Lung (tissue), 12 donors: ENCODE measurements around the gene DENND1A. TPM values are rescaled to one million over a fixed set of nuclear protein-coding genes. Genes with fewer than 3 reads are reported as not detected.
"Not testable (repeated sequence)": the region's sequence is repeated elsewhere in the genome, so short reads cannot be mapped to it uniquely, and the experiment has no call there.

Experiments
- ATAC-seq: fragments of 200-7000 bp; cut with Tn5 transposase; one replicate; pipeline ENCODE4 v1.9.1; 2020; ENCODE audit warnings: moderate number of reproducible peaks; ENCODE audit not compliant: insufficient read depth, low FRiP score
- DNase-seq, 3 donors: peaks; one replicate each; pipeline ENCODE4 v3.0.0-alpha.2; 2013 to 2017
- H3K27ac ChIP-seq, 2 donors: one replicate each; pipeline ENCODE4 v1.5.1; 2013; ENCODE audit warnings: mild to moderate bottlenecking in 2 of 2, moderate library complexity in 2 of 2, control low read depth in 1 of 2, inconsistent platforms in 1 of 2, low read depth in 1 of 2, low read length in 1 of 2
- H3K27me3 ChIP-seq, 3 donors: one replicate each; pipeline ENCODE4 v1.5.1; 2013; ENCODE audit warnings: low read length in 2 of 3; ENCODE audit not compliant: control insufficient read depth in 3 of 3, insufficient read depth in 3 of 3
- H3K36me3 ChIP-seq, 4 donors: one replicate each; pipeline ENCODE4 v1.5.1; 2013; ENCODE audit warnings: low read length in 4 of 4, mild to moderate bottlenecking in 1 of 4, moderate library complexity in 1 of 4; ENCODE audit not compliant: control insufficient read depth in 4 of 4, insufficient read depth in 4 of 4
- H3K4me1 ChIP-seq, 5 donors: one replicate each; pipeline ENCODE4 v1.5.1; 2013; ENCODE audit warnings: low read length in 5 of 5, mild to moderate bottlenecking in 2 of 5, moderate library complexity in 1 of 5; ENCODE audit not compliant: control insufficient read depth in 5 of 5, insufficient read depth in 5 of 5
- H3K4me3 ChIP-seq: one replicate; pipeline ENCODE4 v1.5.1; 2013; ENCODE audit warnings: mild to moderate bottlenecking, control low read depth, moderate library complexity
- H3K9ac ChIP-seq, 2 donors: one replicate each; pipeline ENCODE4 v1.5.1; 2013; ENCODE audit warnings: low read length in 2 of 2, control low read depth in 1 of 2; ENCODE audit not compliant: insufficient read depth in 1 of 2
- H3K9me3 ChIP-seq, 4 donors: one replicate each; pipeline ENCODE4 v1.5.1; 2013; ENCODE audit warnings: low read length in 3 of 4, mild to moderate bottlenecking in 1 of 4, moderate library complexity in 1 of 4; ENCODE audit not compliant: control insufficient read depth in 4 of 4, insufficient read depth in 3 of 4
- WGBS, 2 donors: extraction: QIAGEN DNeasy Blood & Tissue Kit; methylation state at CpG; one replicate each; pipeline ENCODE4 v1.1.7; 2013; 5-methylcytosine and 5-hydroxymethylcytosine counted together
- polyA plus RNA-seq, 2 donors: library from polyadenylated mRNA; stranded (reverse); fragments of 200-250 nt; gene quantifications; one replicate each; pipeline ENCODE4 v1.2.1, GENCODE V29; 2013
- total RNA-seq, 2 donors: library from RNA; depleted of rRNA in 1 of 2; stranded (reverse); fragments of >200 nt in 1 of 2; gene quantifications; one replicate each; pipeline ENCODE4 v1.2.1, GENCODE V29; 2014 to 2021
- TF ChIP-seq, protein P1 (sequence below): IDR thresholded peaks from 2 replicates; pipeline ENCODE4 v1.5.1; 2012; ENCODE audit warnings: mild to moderate bottlenecking; ENCODE audit errors: control extremely low read depth, extremely low read depth
- donor health status: control.
- donor health status: control.
- donor health status: Bipolar disorder and iron deficiency.
- donor health status: healthy.
- donor health status: DM: yes; HTN: yes; CAD: no.

The DENND1A gene
- total and polyA plus RNA-seq, 4 donors, result 5.7 to 29.8 (median 14.5) TPM

DNA sequence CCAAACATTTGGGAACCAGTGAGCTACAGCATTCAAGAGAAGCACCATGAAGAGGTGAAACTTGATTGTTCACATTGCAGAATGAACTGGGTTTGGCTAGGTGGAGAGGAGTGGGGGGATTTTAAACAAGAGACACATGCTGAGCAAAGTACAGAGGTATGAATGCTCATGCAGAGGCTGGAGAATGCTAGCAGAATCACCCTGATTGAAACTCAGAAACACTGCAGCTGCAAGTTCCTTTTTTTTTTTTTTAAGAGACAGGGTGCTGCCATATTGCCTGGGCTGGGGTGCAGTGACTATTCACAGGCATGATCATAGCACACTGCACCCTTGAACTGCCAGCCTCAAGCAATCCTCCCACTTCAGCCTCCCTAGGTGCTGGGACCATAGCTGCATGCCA lies 35.1 kb downstream of the DENND1A start:
- H3K27ac ChIP-seq, result no peak overlapping the region
- H3K4me1 ChIP-seq, result peaks cover 0 to 4% (median 0%) of the 10 kb centered on the region in 5 donors
- DNase-seq, result no peak
- H3K9ac ChIP-seq, result no peak overlapping the region
- H3K27me3 ChIP-seq, result peaks cover 0 to 6% (median 0%) of the 10 kb centered on the region in 3 donors
- H3K36me3 ChIP-seq, result no peaks in the 10 kb centered on the region
- H3K9me3 ChIP-seq, result no peaks in the 10 kb centered on the region
- ATAC-seq, result no peak
- no peak overlapping the region for H3K4me3 ChIP-seq
- TF ChIP-seq, protein P1, sequence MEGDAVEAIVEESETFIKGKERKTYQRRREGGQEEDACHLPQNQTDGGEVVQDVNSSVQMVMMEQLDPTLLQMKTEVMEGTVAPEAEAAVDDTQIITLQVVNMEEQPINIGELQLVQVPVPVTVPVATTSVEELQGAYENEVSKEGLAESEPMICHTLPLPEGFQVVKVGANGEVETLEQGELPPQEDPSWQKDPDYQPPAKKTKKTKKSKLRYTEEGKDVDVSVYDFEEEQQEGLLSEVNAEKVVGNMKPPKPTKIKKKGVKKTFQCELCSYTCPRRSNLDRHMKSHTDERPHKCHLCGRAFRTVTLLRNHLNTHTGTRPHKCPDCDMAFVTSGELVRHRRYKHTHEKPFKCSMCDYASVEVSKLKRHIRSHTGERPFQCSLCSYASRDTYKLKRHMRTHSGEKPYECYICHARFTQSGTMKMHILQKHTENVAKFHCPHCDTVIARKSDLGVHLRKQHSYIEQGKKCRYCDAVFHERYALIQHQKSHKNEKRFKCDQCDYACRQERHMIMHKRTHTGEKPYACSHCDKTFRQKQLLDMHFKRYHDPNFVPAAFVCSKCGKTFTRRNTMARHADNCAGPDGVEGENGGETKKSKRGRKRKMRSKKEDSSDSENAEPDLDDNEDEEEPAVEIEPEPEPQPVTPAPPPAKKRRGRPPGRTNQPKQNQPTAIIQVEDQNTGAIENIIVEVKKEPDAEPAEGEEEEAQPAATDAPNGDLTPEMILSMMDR, result no peak

DNA sequence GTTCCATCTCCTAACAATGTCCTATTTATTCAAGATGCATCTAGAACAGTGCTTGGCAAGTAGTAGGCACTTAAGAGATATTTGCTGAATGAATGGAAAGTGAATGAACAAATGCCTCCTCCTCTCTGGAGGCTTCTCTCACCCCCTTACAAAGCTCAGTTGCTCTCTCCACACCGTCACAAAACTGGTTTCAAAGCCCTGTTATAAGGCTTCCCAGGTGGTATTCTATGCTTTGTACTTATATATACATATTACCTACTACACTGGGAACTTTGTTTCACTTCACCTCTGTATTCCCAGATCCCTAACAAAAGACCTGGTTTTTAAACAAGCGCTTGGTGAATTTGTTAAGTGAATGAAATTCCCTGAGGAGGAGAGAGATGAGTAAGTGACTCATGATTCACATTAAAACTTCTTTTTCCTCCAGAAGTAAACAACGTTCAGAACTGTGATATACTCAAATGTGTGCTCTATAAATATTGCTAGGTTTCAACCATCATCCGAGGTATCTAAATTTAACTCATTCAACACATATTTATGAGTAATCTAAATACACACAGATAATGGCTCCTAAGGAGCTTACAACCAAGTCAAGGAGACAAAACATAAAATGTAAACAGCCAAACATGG lies 36.0 kb downstream of the DENND1A start:
- Histone ChIP-seq H3K27me3 (peaks cover 0 to 6% (median 0%) of the 10 kb centered on the region in 3 donors), H3K9ac (no peak overlapping the region), H3K4me1 (peaks cover 0 to 4% (median 0%) of the 10 kb centered on the region in 5 donors), H3K27ac (no peak overlapping the region), H3K36me3 (no peaks in the 10 kb centered on the region), H3K4me3 (no peak overlapping the region), H3K9me3 (no peaks in the 10 kb centered on the region)
- 62 to 70% methylated on average over 4 of the region's 4 CpGs for WGBS, 2 donors
- TF ChIP-seq, protein P1, result no peak
- ATAC-seq, result no peak
- DNase-seq, result no peak

DNA sequence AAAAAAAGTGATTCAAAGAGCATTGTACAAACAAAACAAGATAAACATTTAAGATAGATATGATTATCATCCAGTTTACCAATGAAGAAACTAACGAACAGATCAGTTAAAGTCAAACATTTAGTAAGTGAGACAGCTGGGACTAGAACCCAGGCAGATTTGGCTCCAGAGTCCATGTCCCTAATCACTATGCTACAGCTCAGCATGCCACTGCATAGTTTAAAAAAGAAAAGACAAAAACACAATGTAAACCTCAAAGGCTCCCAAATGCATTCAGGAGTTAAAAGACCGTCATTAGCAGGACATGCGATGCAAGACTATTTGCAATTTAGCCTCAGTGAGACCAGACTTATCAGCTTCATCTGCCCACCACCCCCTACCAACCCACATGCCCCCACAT lies 36.8 kb downstream of the DENND1A start:
- TF ChIP-seq, protein P1, result no peak

DNA sequence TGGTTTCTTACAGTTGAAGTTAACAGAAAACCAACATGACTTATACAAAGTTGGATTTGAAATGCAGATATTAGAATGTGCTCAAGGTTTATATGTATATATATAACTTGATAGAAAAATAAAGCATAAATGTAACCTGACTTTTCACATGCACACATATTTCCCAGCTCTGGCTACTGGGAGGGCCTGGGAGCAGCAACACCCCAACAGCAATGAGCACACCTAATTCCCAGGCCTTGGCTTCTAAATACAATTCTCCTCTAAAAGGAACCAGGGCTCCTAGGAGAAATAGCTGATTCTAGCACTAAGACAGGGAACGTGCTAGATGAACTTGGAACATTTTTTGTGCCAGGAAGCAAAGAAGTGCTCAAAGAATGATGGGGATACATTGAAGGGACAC lies 42.1 kb downstream of the DENND1A start:
- Histone ChIP-seq H3K9me3 (peaks cover 0 to 5% (median 0%) of the 10 kb centered on the region in 4 donors), H3K27ac (no peak overlapping the region), H3K36me3 (no peaks in the 10 kb centered on the region), H3K4me1 (peaks cover 0 to 2% (median 0%) of the 10 kb centered on the region in 5 donors), H3K27me3 (no peaks in the 10 kb centered on the region), H3K9ac (no peak overlapping the region), H3K4me3 (no peak overlapping the region)
- TF ChIP-seq, protein P1, result no peak
- 99 to 100% methylated on average over 1 of the region's 1 CpG for WGBS, 2 donors
- ATAC-seq, result no peak
- no peak for DNase-seq

More for the DNA sequence above, 36.8 kb downstream of the DENND1A start:
- Histone ChIP-seq H3K4me1 (peaks cover 0 to 4% (median 0%) of the 10 kb centered on the region in 5 donors), H3K27ac (no peak overlapping the region), H3K36me3 (no peaks in the 10 kb centered on the region), H3K9ac (no peak overlapping the region), H3K9me3 (no peaks in the 10 kb centered on the region), H3K4me3 (no peak overlapping the region), H3K27me3 (peaks cover 0 to 6% (median 0%) of the 10 kb centered on the region in 3 donors)
- DNase-seq, result peak in 1 of 3 donors; percentile 9
- ATAC-seq, result no peak
- WGBS, 2 donors, result 66 to 90% methylated on average over 3 of the region's 3 CpGs

DNA sequence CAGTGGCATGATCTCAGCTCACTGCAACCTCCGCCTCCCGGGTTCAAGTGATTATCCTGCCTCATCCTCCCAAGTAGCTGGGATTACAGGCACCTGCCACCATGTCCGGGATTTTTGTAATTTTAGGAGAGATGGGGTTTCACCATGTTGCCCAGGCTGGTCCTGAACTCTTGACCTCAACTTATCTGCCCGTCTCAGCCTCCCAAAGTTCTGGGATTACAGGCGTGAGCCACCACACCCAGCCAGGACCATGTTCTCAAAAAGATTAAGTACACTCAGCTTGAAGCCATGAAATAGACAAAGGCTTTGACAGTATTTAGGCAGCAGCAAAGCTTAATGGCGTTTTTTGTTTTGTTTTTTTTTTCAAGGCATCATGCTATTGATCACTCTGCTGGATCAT lies 44.1 kb downstream of the DENND1A start:
- H3K4me1 ChIP-seq, H3K27me3 ChIP-seq, H3K9me3 ChIP-seq, ATAC-seq, H3K27ac ChIP-seq, H3K4me3 ChIP-seq, DNase-seq, H3K9ac ChIP-seq, H3K36me3 ChIP-seq: not testable (repeated sequence)
- WGBS, 2 donors, result 86 to 95% methylated on average over 6 of the region's 6 CpGs
